HepG2 (cell line): ENCODE results near the gene BRMS1. TPM values are rescaled to one million over a fixed set of nuclear protein-coding genes. Genes with fewer than 3 reads are reported as not detected.

Experiments used
- AGO1 ChIP-seq: fragments of 200-400 bp; formaldehyde crosslinking; IDR thresholded peaks from 2 replicates; pipeline ENCODE4 v1.6.1; 2017; ENCODE audit warnings: mild to moderate bottlenecking, low read depth, low read length, moderate library complexity; ENCODE audit not compliant: poor library complexity, severe bottlenecking
- AHDC1 ChIP-seq: sonication (generic); formaldehyde crosslinking; IDR thresholded peaks from 2 replicates; pipeline ENCODE4 v1.5.1; 2020; ENCODE audit warnings: mild to moderate bottlenecking, missing genetic modification reagents, borderline replicate concordance
- ARNT2 ChIP-seq: sonication (generic); formaldehyde crosslinking; IDR thresholded peaks from 2 replicates; pipeline ENCODE4 v1.8.0; 2022; ENCODE audit warnings: mild to moderate bottlenecking, low read depth, missing genetic modification reagents, moderate library complexity
- MTF1 ChIP-seq: sonication (generic); formaldehyde crosslinking; IDR thresholded peaks from 2 replicates; pipeline ENCODE4 v1.5.0; 2020; ENCODE audit warnings: missing genetic modification reagents
- MYNN ChIP-seq: sonication (generic); formaldehyde crosslinking; IDR thresholded peaks from 2 replicates; pipeline ENCODE4 v1.4.0; 2020; ENCODE audit warnings: mild to moderate bottlenecking, low read depth, missing genetic modification reagents
- NFE2L2 ChIP-seq: fragments of 150-350 bp; IDR thresholded peaks from 2 replicates; pipeline ENCODE4 v1.6.1; 2014; ENCODE audit warnings: low read length
- PRDM15 ChIP-seq: sonication (generic); formaldehyde crosslinking; IDR thresholded peaks from 2 replicates; pipeline ENCODE4 v1.4.0; 2020; ENCODE audit warnings: missing genetic modification reagents
- U2AF2 ChIP-seq: fragments of 200-400 bp; formaldehyde crosslinking; IDR thresholded peaks from 2 replicates; pipeline ENCODE4 v1.6.1; 2017; ENCODE audit warnings: low read depth, mild to moderate bottlenecking, low read length
- WIZ ChIP-seq: sonication (generic); formaldehyde crosslinking; IDR thresholded peaks from 2 replicates; pipeline ENCODE4 v1.5.1; 2020; ENCODE audit warnings: mild to moderate bottlenecking, missing genetic modification reagents
- ZNF263 ChIP-seq: sonication (generic); formaldehyde crosslinking; IDR thresholded peaks from 2 replicates; pipeline ENCODE4 v1.4.0; 2020; ENCODE audit warnings: missing genetic modification reagents
- ZNF264 ChIP-seq: sonication (generic); formaldehyde crosslinking; IDR thresholded peaks from 2 replicates; pipeline ENCODE4 v1.4.0; 2020; ENCODE audit warnings: missing genetic modification reagents
- ZNF329 ChIP-seq: sonication (generic); formaldehyde crosslinking; IDR thresholded peaks from 2 replicates; pipeline ENCODE4 v1.9.0; 2021; ENCODE audit warnings: low read depth, mild to moderate bottlenecking, missing genetic modification reagents
- ZNF367 ChIP-seq: sonication (generic); formaldehyde crosslinking; IDR thresholded peaks from 2 replicates; pipeline ENCODE4 v1.4.0; 2020; ENCODE audit warnings: missing genetic modification reagents, borderline replicate concordance
- ZNF567 ChIP-seq: sonication (generic); formaldehyde crosslinking; IDR thresholded peaks from 2 replicates; pipeline ENCODE4 v1.8.1; 2023; ENCODE audit warnings: mild to moderate bottlenecking, missing genetic modification reagents, borderline replicate concordance
- ZNF577 ChIP-seq: sonication (generic); formaldehyde crosslinking; IDR thresholded peaks from 2 replicates; pipeline ENCODE4 v1.4.0; 2020; ENCODE audit warnings: mild to moderate bottlenecking, low read depth, missing genetic modification reagents, borderline replicate concordance
- ZNF691 ChIP-seq: sonication (generic); formaldehyde crosslinking; IDR thresholded peaks from 2 replicates; pipeline ENCODE4 v1.4.0; 2020; ENCODE audit warnings: missing genetic modification reagents, low read depth, mild to moderate bottlenecking, borderline replicate concordance
- ZNF777 ChIP-seq: sonication (generic); formaldehyde crosslinking; IDR thresholded peaks from 2 replicates; pipeline ENCODE4 v1.4.0; 2020; ENCODE audit warnings: missing genetic modification reagents
- ZNF781 ChIP-seq: sonication (generic); formaldehyde crosslinking; IDR thresholded peaks from 2 replicates; pipeline ENCODE4 v1.5.1; 2020; ENCODE audit warnings: borderline replicate concordance, mild to moderate bottlenecking, missing genetic modification reagents; ENCODE audit errors: not compliant biosample characterization
- polyA plus RNA-seq, 8 experiments: library from polyadenylated mRNA; depleted of rRNA in 3 of 8; stranded (reverse) in 7 of 8; unstranded in 1 of 8; fragments of >200 nt; fragmentation: Illumina TruSeq in 4 of 8; extraction: Trizol in 4 of 8; gene quantifications; 2 replicates each; pipeline versions ENCODE4 v1.2.1 to v1.2.3, GENCODE V29; 2011 to 2016; ENCODE audit warnings: low read depth in 4 of 8, missing spikeins in 1 of 8, mixed read lengths in 1 of 8; ENCODE audit not compliant: insufficient read depth in 1 of 8
- total RNA-seq, 5 experiments: library from RNA; depleted of rRNA; stranded (reverse); fragments of >200 nt; fragmentation: Illumina TruSeq; extraction: Trizol; gene quantifications; 2 replicates each; pipeline ENCODE4 v1.2.3, GENCODE V29; 2016; ENCODE audit warnings: low read depth in 1 of 5

Gene BRMS1
- total and polyA plus RNA-seq, 2 of the 13 experiments (the other 11 are each of a cell fraction or from before 2014, with no cell fraction given), result 15.8 to 55.7 TPM

- TF ChIP-seq AHDC1 (CRISPR knock-in tag) (no peak), MTF1 (CRISPR knock-in tag) (no peak), AGO1 (no peak), ZNF781 (CRISPR knock-in tag) (no peak), ZNF263 (CRISPR knock-in tag) (peak; percentile 96), ZNF329 (CRISPR knock-in tag) (no peak), ZNF777 (CRISPR knock-in tag) (peak; percentile 52; the same call in 1 of the 2 replicates), NFE2L2 (no peak), ZNF577 (no peak), ARNT2 (no peak; the same call in 1 of the 2 replicates), PRDM15 (CRISPR knock-in tag) (no peak), WIZ (no peak), ZNF367 (CRISPR knock-in tag) (peak; percentile 57; the same call in 1 of the 2 replicates), U2AF2 (no peak), MYNN (CRISPR knock-in tag) (no peak), ZNF567 (CRISPR knock-in tag) (no peak; the same call in 1 of the 2 replicates), ZNF691 (CRISPR knock-in tag) (peak; percentile 74; the same call in 1 of the 2 replicates), ZNF264 (CRISPR knock-in tag) (0 out of 2 replicates have a peak, but pooled peaks have one; percentile 41)
These were observed 16.4 kb downstream of the BRMS1 start (continued) for GRCh38 chr11:66328302-66329144.
